DOHH2 (cell line): ENCODE data around the gene HLA-DQA1.
"Not testable (repeated sequence)": the region's sequence is repeated elsewhere in the genome, so short reads cannot be mapped to it uniquely, and the experiment has no call there.

Source experiments
- EZH2phosphoT487 ChIP-seq: fragments of 200-600 bp; sonication (generic); IDR thresholded peaks from 2 replicates; pipeline ENCODE4 v1.6.1; 2017; ENCODE audit warnings: borderline replicate concordance, mild to moderate bottlenecking, antibody characterized with exemption, low read length, moderate library complexity, mixed read lengths
- TF ChIP-seq, protein P1 (sequence below): fragments of 200-600 bp; sonication (generic); IDR thresholded peaks from one replicate; pipeline ENCODE4 v1.5.1; 2014; ENCODE audit warnings: antibody characterized with exemption, mild to moderate bottlenecking, low read depth, low read length; ENCODE audit not compliant: poor library complexity, severe bottlenecking

GRCh38 chr6:32671908-32672307 is 34.7 kb downstream of the HLA-DQA1 start:
- TF ChIP-seq, protein P1, sequence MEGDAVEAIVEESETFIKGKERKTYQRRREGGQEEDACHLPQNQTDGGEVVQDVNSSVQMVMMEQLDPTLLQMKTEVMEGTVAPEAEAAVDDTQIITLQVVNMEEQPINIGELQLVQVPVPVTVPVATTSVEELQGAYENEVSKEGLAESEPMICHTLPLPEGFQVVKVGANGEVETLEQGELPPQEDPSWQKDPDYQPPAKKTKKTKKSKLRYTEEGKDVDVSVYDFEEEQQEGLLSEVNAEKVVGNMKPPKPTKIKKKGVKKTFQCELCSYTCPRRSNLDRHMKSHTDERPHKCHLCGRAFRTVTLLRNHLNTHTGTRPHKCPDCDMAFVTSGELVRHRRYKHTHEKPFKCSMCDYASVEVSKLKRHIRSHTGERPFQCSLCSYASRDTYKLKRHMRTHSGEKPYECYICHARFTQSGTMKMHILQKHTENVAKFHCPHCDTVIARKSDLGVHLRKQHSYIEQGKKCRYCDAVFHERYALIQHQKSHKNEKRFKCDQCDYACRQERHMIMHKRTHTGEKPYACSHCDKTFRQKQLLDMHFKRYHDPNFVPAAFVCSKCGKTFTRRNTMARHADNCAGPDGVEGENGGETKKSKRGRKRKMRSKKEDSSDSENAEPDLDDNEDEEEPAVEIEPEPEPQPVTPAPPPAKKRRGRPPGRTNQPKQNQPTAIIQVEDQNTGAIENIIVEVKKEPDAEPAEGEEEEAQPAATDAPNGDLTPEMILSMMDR, result not testable (repeated sequence)
- not testable (repeated sequence) for TF ChIP-seq EZH2phosphoT487
